ENCODE results near the gene ELMO3.

ELMO3 gene

DNA sequence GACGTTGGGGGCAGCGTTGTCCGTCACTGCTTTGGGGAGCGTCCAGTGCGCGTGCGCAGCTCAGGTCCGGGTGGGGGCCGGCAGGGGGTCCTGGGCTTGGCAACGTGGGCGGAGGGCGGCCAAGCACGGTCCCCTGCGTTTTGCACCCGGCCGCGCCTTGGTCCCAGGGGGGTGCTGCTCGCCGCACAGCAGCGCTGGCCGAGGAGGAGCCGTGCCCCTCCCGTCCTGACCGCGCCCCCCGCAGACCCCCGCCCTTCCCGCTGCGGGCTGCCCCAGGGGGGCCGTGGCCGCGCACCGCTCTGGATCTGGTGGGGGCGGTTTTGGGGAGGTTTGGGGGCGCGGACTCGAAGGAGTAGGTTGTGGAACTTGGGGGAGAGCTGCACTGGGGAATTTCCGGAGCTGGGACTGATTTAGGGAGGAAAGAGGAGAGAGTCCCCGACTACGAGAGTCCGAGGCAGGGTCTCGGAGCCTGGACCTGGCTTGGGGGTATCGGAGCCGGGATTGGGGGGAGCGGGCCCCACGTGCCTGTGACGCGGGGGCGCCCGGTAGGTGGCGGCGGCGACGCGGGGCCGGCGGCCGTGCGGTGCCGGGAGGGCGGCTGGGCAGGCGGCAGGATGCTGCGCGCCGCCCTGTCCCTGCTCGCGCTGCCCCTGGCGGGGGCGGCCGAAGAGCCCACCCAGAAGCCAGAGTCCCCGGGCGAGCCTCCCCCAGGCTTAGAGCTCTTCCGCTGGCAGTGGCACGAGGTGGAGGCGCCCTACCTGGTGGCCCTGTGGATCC, 49.7 kb downstream of the ELMO3 start, which contains the start of gene SLC9A5 (continued):
- TF ChIP-seq ZNF473 (tag by site-specific recombination; IDR thresholded peaks at IDR 0.05) (no peak), ZNF558 (tag by site-specific recombination; IDR thresholded peaks at IDR 0.05) (no peak), IKZF3 (tag by site-specific recombination; IDR thresholded peaks at IDR 0.05) (no peak), ZBTB48 (tag by site-specific recombination; IDR thresholded peaks at IDR 0.05) (peak; percentile 26; the same call in 1 of the 2 replicates), ZNF776 (tag by site-specific recombination; IDR thresholded peaks at IDR 0.05; ENCODE audit: borderline replicate concordance) (no peak), ZNF138 (tag by site-specific recombination; IDR thresholded peaks at IDR 0.05; ENCODE audit: borderline replicate concordance) (no peak), GLI4 (tag by site-specific recombination; IDR thresholded peaks at IDR 0.05) (no peak), ZNF548 (tag by site-specific recombination; IDR thresholded peaks at IDR 0.05) (no peak), ZNF37A (tag by site-specific recombination; IDR thresholded peaks at IDR 0.05) (no peak), ZNF664 (tag by site-specific recombination; IDR thresholded peaks at IDR 0.05) (no peak)
- TF ChIP-seq, protein P1, sequence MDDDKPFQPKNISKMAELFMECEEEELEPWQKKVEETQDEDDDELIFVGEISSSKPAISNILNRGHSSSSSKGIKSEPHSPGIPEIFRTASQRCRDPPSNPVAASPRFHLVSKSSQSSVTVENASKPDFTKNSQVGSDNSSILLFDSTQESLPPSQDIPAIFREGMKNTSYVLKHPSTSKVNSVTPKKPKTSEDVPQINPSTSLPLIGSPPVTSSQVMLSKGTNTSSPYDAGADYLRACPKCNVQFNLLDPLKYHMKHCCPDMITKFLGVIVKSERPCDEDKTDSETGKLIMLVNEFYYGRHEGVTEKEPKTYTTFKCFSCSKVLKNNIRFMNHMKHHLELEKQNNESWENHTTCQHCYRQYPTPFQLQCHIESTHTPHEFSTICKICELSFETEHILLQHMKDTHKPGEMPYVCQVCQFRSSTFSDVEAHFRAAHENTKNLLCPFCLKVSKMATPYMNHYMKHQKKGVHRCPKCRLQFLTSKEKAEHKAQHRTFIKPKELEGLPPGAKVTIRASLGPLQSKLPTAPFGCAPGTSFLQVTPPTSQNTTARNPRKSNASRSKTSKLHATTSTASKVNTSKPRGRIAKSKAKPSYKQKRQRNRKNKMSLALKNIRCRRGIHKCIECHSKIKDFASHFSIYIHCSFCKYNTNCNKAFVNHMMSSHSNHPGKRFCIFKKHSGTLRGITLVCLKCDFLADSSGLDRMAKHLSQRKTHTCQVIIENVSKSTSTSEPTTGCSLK (tag by site-specific recombination; IDR thresholded peaks at IDR 0.05), result no peak
- TF ChIP-seq, protein P2, sequence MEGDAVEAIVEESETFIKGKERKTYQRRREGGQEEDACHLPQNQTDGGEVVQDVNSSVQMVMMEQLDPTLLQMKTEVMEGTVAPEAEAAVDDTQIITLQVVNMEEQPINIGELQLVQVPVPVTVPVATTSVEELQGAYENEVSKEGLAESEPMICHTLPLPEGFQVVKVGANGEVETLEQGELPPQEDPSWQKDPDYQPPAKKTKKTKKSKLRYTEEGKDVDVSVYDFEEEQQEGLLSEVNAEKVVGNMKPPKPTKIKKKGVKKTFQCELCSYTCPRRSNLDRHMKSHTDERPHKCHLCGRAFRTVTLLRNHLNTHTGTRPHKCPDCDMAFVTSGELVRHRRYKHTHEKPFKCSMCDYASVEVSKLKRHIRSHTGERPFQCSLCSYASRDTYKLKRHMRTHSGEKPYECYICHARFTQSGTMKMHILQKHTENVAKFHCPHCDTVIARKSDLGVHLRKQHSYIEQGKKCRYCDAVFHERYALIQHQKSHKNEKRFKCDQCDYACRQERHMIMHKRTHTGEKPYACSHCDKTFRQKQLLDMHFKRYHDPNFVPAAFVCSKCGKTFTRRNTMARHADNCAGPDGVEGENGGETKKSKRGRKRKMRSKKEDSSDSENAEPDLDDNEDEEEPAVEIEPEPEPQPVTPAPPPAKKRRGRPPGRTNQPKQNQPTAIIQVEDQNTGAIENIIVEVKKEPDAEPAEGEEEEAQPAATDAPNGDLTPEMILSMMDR (tag by site-specific recombination; IDR thresholded peaks at IDR 0.05), result peak; percentile 53

DNA sequence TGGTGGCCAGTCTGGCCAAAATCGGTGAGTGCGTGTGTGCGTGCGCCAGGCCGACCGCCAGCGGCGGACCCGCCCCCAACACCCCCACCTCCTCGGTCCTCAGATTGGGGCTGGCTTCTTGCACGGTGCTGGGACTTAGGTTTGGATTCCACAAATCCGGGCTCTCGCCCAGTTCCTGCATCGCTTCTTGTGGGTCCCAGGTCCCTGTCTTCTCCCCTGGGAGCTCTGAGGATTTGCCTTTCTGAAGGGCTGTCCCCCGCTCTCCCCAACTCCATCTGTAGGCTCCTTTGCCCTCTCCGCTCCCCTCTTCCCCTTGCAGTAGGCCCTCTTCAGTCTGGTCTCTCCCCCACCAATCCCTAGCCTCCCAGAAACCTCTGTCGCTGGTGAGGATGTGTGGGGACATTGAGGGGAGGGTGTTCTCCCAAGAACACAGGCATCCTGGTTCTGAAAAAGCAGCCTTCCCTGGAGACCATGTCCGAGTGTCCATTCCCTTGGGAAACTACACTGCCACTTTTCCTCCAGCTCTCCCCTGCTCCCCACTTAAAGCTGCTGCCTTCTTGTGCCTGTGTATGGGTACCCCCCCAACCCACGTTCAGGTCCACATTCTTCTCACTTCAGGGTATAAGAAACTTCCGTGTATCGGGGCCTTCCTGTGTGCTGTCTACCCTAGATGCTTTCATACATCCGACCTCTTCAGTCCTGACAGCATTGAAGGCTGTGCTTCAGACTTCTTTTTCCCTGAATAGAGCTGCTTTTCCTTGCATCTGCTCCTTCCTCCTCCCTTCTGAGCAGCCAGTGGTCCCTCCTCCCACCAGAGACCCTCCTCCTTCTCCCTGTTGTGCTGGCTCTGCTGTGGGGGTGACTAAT, 50.5 kb downstream of the ELMO3 start:
- H3K9me3 ChIP-seq (ENCODE audit: control insufficient read depth, insufficient read depth, low read depth, low read length), result no peaks in the 10 kb centered on the region
- H3K4me3 ChIP-seq (ENCODE audit: low read depth, low read length), result peak overlapping the region; percentile 8
- no peak overlapping the region; the same call in 1 of the 2 replicates for H3K27ac ChIP-seq (ENCODE audit: extremely low read depth, low read depth, low read length)
- POLR2A ChIA-PET, result interaction anchor here (0.8 to 7.4 kb wide), 3 partner anchors 13 to 21 kb away, joined by 3 to 109 read pairs (median 8); partner anchors contain the start of gene TMEM208
- peaks cover 9% of the 10 kb centered on the region; the same call in 1 of the 2 replicates for H3K4me1 ChIP-seq (ENCODE audit: control insufficient read depth, insufficient read depth, low read length)
- CTCF ChIA-PET, result interaction anchor here (0.6 to 2.3 kb wide), 6 partner anchors 10 to 203 kb away, joined by 3 to 7 read pairs (median 4); no protein-coding TSS in a partner anchor
- peaks cover 0 to 8% of the 10 kb centered on the region in 2 experiments; a peak in 1 of 3 replicates for H3K36me3 ChIP-seq (ENCODE audit: control insufficient read depth in 2 of 2, insufficient read depth in 1 of 2, low read length in 2 of 2)
- 0 out of 2 replicates have a peak, but pooled peaks have one; percentile 46 for TF ChIP-seq ZNF449 (tag by site-specific recombination; IDR thresholded peaks at IDR 0.05)
- no peak for TF ChIP-seq ZNF600 (tag by site-specific recombination; IDR thresholded peaks at IDR 0.05)
- TF ChIP-seq ZBTB20 (tag by site-specific recombination; IDR thresholded peaks at IDR 0.05), result 0 out of 2 replicates have a peak, but pooled peaks have one; percentile 14
- TF ChIP-seq ZNF248 (tag by site-specific recombination; IDR thresholded peaks at IDR 0.05), result no peak
- TF ChIP-seq ZNF629 (tag by site-specific recombination; IDR thresholded peaks at IDR 0.05), result no peak
- TF ChIP-seq REPIN1 (tag by site-specific recombination; IDR thresholded peaks at IDR 0.05; ENCODE audit: low read depth), result no peak
- no peak for TF ChIP-seq ZNF350 (tag by site-specific recombination; IDR thresholded peaks at IDR 0.05)
- TF ChIP-seq SP7 (tag by site-specific recombination; IDR thresholded peaks at IDR 0.05), result peak; percentile 16; the same call in 1 of the 2 replicates
- TF ChIP-seq ZNF645 (tag by site-specific recombination; IDR thresholded peaks at IDR 0.05), result no peak
- TF ChIP-seq ZNF747 (tag by site-specific recombination; IDR thresholded peaks at IDR 0.05), result no peak
- TF ChIP-seq ZNF335 (tag by site-specific recombination; conservative IDR thresholded peaks at IDR 0.05), result peak; percentile 16; the same call in 1 of the 2 replicates
- 0 out of 2 replicates have a peak, but pooled peaks have one; percentile 22 for TF ChIP-seq GLIS2 (tag by site-specific recombination; IDR thresholded peaks at IDR 0.05)
- no peak for TF ChIP-seq MYNN (tag by site-specific recombination; IDR thresholded peaks at IDR 0.05; ENCODE audit: borderline replicate concordance)
- no peak for TF ChIP-seq ZNF302 (tag by site-specific recombination; IDR thresholded peaks at IDR 0.05; ENCODE audit: low read depth)
- TF ChIP-seq ZSCAN23 (tag by site-specific recombination; IDR thresholded peaks at IDR 0.05), result no peak
- no peak for TF ChIP-seq ZNF239 (tag by site-specific recombination; IDR thresholded peaks at IDR 0.05)
- no peak for TF ChIP-seq OVOL3 (tag by site-specific recombination; IDR thresholded peaks at IDR 0.05)
- no peak for TF ChIP-seq WT1 (tag by site-specific recombination; IDR thresholded peaks at IDR 0.05)
